Posterior cingulate gyrus (tissue), 11 donors: Measurements from ENCODE around the gene PKD2L2.
"Not testable (repeated sequence)": the region's sequence is repeated elsewhere in the genome, so short reads cannot be mapped to it uniquely, and the experiment has no call there.

ENCODE experiments used
- DNase-seq, 10 donors: peaks; one replicate each; pipeline versions ENCODE4 v3.0.0 to v3.0.0-alpha.2; 2020 to 2021; ENCODE audit warnings: mixed read lengths in 3 of 10
- intact Hi-C: fragments of 100-400 bp; cut with DNase I; formaldehyde crosslinking; loops from one replicate; pipeline ENCODE4 v1.15.1; 2023

PKD2L2 gene

GRCh38 chr5:137888863-137889759, at the start of gene PKD2L2:
TSS of gene PKD2L2 (plus strand) at chr5:137889457. CDS start at chr5:137889492, 35 bp downstream.
- intact Hi-C loops: loop anchor here (10.0 kb wide), 1 partner anchor 134 kb away; the partner anchor contains the start of gene HNRNPA0
- peak; percentile 64 to 98 (median 82) for DNase-seq

DNA sequence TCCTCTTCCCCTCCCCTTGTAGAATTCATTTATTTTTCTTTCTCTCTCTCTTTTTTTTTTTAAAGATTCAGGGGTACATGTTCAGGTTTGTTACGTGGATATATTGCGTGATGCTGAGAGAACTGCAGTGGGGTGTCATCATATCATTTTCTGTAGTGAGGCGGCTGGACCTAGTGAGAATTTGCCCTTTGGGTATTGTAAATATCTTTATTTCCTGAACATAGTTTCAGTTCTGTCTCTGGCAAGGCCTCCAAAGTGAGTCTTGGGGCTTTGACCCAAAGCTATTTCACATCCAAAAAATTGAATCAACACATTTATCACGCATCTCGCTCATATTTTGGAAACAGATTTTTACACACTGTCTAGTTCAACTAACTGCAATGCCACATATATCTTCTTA, 47.0 kb upstream of the PKD2L2 start:
- no peak for DNase-seq
- intact Hi-C loops: no loop called here

DNA sequence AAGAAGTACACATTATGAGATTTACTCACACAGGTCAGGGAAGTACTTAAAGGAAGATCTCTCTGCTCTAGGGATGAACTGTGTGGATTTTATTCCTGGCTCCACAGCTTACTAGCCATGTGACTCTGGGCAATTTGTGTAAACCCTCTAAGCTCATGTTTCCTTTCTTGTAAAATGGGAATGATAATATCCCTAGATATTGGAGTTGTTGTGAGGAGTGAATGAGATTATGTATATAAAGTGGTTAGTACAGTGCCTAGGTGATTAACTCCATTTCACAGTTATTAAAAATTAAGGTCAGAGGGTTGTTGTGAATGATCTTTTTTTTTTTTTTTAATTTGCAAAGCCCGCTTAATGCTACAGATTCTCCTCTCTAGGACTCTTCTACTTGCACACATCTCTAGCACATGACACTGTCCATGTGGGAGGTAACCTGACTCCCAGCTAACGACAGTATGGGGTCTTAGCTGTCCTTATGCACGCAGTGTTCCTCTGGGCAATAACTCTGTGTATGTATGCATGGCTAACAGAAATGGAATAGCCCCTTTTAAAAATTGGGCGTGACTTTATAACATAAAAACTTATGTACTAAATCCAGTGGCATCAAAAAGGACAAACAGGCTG, 45.5 kb upstream of the PKD2L2 start:
- intact Hi-C loops: no loop called here
- no peak for DNase-seq

- intact Hi-C loops: no loop called here
- DNase-seq: no peak
Observed at GRCh38 chr5:137845472-137845871, 43.8 kb upstream of the PKD2L2 start.

DNA sequence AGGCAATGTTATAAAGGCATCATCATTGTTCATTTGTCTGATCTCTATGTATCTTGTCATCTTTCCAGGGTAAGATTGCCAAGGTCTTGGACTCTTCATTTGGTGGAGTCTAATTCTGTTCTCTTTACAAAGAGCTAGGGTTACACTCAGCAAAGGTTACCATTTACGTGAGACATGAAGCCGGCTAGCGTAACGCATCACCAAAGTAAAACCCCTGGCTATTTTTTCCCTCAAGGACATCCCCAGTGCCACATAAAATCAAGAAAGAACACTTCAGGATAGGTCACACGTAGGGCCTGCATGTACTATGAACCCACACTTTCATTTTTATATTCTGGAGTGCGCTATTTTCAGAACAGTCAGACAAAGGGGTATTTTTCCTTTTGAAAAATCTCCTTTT, 41.6 kb upstream of the PKD2L2 start:
- no peak for DNase-seq
- intact Hi-C loops: no loop called here

DNA sequence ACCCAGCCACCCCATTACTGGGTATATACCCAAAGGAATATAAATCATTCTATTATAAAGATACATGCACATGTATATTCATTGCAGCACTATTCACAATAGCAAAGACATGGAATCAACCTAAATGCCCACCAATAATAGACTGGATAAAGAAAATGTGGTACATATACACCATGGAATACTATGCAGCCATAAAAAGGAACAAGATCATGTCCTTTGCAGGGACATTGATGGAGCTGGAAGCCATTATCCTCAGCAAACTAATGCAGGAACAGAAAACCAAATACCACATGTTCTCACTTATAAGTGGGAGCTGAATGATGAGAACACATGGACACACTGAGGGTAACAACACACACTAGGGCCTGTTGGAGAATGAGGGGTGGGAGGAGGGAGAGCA, 36.1 kb upstream of the PKD2L2 start:
- DNase-seq, intact Hi-C loops: not testable (repeated sequence)

DNA sequence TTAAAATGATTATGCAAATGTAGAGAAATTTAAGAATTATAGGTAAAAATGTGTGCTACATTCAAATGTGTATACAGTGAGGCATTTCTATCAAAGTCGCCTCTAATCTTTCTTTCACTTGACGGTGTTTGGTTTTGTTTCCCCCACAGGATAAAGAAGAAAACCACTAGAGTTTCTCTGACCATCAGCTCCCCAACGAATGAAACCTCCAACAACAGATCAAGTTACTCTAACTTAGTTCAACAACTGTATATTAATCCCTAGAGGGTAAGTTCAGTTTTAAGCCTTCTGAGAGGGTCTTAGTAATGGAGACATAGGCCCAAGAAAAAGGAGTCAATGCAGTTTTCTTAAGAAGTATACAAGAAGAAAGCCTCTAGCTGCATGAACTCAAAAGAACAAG, 33.1 kb upstream of the PKD2L2 start:
- intact Hi-C loops: no loop called here
- DNase-seq: no peak

DNA sequence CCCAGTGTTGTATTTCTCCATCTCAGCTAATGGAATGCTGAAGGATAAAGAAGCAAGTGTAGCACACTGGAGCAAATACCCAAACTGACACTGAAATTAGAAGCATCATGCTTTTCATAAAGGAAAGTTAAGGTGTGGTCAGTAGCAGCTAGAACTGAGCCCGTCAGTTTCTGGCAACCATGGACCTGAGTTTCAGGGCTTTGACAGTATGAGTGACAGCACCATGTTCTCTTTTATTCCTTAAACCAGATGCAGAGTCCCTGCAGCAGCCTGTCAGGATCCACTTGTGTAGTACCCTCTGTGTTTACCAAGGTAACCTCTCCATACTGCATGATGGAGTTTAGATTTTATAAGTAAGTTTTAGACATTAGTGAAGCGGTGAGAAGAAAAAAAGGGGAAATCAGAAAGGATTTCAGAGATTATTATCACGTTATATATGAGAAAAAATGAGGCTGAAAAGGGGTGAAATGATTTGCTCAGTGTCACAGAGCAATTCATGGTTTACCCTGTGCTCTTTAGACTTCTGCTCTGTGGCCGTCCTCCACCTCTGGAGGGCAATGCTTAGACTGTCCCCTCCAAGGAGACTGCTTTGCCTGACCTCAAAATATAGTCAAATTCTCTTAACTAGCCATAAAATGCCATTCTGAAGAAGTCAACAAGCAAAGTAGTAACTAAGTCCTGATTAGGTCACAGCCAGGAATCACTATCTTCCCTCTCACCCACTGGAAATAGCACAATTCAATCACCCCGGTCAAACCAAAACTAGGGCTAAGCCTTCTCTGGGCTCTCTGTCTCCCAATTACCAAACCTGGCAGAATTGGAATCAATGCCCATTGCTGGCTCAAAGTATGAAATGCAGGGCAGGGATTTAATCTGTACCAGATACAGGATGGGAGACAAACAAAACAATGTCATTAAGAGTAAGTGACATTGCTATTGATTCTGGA, 32.1 kb upstream of the PKD2L2 start:
- DNase-seq: no peak
- intact Hi-C loops: no loop called here

DNA sequence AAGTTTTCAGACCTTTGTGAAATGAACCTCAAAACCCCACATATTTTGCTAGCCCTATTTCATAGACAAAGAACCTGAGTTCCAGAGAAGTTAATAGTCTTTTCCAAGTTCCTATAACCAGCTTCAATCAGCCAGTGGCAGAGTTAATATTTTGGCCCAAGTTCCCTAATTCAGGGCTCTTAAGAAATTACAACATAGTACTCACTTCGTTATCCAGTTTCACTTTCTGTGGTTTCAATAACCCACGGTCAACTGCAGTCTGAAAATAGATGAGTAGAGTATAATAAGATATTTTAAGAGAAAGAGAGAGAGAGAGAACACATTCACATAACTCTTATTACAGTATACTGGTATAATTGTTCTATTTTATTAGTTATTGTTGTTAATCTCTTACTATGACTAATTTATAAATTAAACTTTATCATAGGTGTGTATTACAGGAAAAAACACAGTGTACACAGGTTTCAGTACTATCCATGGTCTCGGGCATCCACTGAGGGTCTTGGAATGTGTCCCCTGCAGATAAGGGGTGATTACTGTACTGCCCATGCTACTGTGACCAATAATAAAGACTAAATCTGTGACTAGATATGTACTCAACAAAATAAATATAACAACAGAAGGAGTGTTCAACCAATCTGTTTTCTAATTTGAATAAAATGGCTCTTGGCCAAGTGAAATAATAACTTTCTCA, 30.9 kb upstream of the PKD2L2 start:
- intact Hi-C loops: no loop called here
- DNase-seq: no peak

GRCh38 chr5:137858954-137859353, 30.3 kb upstream of the PKD2L2 start:
- intact Hi-C loops: no loop called here
- peak in 1 of 10 donors; percentile 38 for DNase-seq

- intact Hi-C loops: no loop called here
- no peak for DNase-seq
Observed at GRCh38 chr5:137862251-137862650, 27.0 kb upstream of the PKD2L2 start.

DNA sequence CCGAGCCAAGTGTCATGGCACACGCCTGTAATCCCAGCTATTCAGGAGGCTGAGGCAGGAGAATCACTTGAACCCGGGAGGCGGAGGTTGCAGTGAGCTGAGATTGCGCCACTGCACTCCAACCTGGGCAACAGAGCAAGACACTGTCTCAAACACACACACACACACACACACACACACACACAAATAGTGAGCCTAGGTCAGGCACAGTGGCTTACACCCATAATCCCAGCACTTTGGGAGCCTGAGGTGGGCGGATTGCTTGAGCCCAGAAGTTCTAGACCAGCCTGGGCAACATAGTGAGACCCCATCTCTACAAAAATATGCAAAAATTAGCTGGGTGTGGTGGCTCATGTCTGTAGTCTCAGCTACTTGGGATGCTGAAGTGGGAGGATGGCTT, 25.6 kb upstream of the PKD2L2 start:
- intact Hi-C loops, DNase-seq: not testable (repeated sequence)

- DNase-seq: no peak
- intact Hi-C loops: no loop called here
Observed at GRCh38 chr5:137866541-137867388, 22.5 kb upstream of the PKD2L2 start.

- DNase-seq: no peak
- intact Hi-C loops: no loop called here
Observed at GRCh38 chr5:137867664-137868063, 21.6 kb upstream of the PKD2L2 start, which contains the start of gene MYOT. TSS of gene MYOT (plus strand) at chr5:137867860. CDS start at chr5:137870652, 2,792 bp downstream.

DNA sequence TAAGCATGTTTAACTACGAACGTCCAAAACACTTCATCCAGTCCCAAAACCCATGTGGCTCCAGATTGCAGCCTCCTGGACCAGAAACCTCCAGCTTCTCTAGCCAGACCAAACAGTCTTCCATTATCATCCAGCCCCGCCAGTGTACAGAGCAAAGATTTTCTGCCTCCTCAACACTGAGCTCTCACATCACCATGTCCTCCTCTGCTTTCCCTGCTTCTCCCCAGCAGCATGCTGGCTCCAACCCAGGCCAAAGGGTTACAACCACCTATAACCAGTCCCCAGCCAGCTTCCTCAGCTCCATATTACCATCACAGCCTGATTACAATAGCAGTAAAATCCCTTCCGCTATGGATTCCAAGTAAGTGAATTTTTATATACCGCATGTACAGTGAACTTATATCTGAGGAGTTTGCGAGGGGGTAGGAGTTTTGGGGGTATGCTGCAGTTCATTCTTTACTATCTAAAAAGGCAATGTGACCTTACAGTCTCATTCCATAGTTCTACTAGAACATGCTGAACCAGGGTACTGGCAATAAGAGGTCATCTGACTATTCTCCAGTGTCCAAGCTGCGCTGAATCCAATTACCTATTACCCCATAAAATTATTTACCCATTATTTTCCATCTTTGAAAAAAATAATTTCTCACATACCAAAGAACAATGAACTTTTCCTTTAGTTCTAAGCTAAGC, 18.5 kb upstream of the PKD2L2 start:
- DNase-seq: no peak

DNA sequence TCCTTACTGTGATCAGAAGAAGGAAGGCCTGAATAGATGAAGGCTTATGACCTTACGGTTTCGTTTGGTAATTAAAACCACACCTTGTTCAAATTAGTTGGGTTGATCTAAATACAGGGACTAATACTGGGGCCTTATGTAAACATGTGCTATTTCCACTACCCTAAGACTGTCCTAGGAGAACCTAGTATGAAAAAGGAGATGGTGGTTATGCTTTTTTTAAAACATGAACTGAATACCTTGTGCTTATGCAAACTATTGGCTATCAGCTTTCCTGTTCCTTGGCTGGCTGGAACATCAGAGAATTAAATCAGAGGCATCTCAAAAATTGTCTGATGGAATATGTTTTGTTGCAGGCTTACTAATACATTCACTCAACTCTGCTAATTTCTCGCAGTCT, 17.7 kb upstream of the PKD2L2 start:
- DNase-seq: no peak
- intact Hi-C loops: no loop called here

More for the DNA sequence above, 18.5 kb upstream of the PKD2L2 start:
- intact Hi-C loops: no loop called here

DNA sequence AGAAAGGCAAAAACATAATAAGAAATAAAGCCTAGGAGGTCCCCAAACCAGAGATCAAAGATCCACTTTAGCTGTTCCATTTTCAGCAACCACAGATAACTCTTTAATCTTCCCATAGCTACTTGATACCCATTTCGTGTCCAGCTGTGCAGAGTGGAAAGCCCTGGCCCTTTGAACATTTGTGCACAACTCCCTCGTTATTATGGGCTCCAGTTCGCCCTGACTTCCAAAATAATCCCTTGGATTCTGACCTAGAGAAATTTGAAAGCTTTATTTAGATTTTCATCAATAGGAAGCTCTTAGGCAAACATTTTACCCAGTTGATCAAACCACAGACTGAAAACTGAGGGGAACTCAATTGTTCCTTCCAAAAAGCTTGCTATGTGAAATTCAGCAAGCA, 16.8 kb upstream of the PKD2L2 start:
- intact Hi-C loops: no loop called here
- DNase-seq: no peak

DNA sequence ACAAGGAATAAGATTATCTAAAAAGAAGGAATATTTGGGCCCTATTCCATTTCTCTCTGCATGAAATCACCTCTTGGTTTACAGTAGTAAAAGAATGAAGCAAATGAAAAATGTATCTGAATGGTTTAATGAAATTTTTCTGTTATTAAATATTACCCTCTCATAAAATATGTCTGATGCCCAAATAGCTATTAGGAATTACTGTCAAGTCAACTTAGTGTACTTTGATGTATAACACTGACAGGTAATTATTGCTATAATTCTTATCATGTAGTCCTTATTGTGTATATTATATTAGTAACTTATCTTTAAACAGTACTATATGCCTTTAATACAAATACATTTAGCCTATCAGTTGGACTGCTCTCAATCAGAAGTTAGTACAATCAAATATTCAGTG, 13.2 kb upstream of the PKD2L2 start:
- DNase-seq: no peak
- intact Hi-C loops: no loop called here
